Glomerular endothelial cell (primary cell): ENCODE measurements around the gene OR2T4. TPM values are rescaled to one million over a fixed set of nuclear protein-coding genes. Genes with fewer than 3 reads are reported as not detected.

Source experiments
- total RNA-seq: library from RNA; depleted of rRNA; stranded (reverse); fragments of >200 nt; gene quantifications from 2 replicates; pipeline ENCODE4 v1.2.3, GENCODE V29; 2015

The OR2T4 gene
- total RNA-seq, 1 donor from 2014 or later: not detected

Other genes starting within 250 kb of the OR2T4 start
- gene OR2M5, start 216.5 kb upstream of the OR2T4 start, total RNA-seq: not detected in 2 replicates
- gene OR2M2, start 186.8 kb upstream of the OR2T4 start, total RNA-seq: not detected in 2 replicates
- gene OR2M3, start 164.4 kb upstream of the OR2T4 start, total RNA-seq: not detected in 2 replicates
- gene OR2M4, start 130.2 kb upstream of the OR2T4 start, total RNA-seq: not detected in 2 replicates
- not detected in 2 replicates for gene OR2T33, start 83.7 kb upstream of the OR2T4 start, total RNA-seq
- not detected in 2 replicates for gene OR2T12, start 58.2 kb upstream of the OR2T4 start, total RNA-seq
- not detected in 2 replicates for gene OR2M7, start 37.1 kb upstream of the OR2T4 start, total RNA-seq
- not detected in 2 replicates for gene OR14C36, start 12.9 kb upstream of the OR2T4 start, total RNA-seq
- not detected in 2 replicates for gene OR2T6, start 14.1 kb downstream of the OR2T4 start, total RNA-seq
- not detected in 2 replicates for gene OR2T1, start 41.4 kb downstream of the OR2T4 start, total RNA-seq
- gene OR2T2, start 84.0 kb downstream of the OR2T4 start, total RNA-seq: not detected in 2 replicates
- not detected in 2 replicates for gene OR2T3, start 111.7 kb downstream of the OR2T4 start, total RNA-seq
- gene OR2T5, start 126.9 kb downstream of the OR2T4 start, total RNA-seq: not detected in 2 replicates
- not detected in 2 replicates for gene OR2G6, start 146.4 kb downstream of the OR2T4 start, total RNA-seq
- gene OR2T29, start 201.1 kb downstream of the OR2T4 start, total RNA-seq: not detected in 2 replicates
- gene OR2T34, start 213.1 kb downstream of the OR2T4 start, total RNA-seq: not detected in 2 replicates
- gene OR2T10, start 236.0 kb downstream of the OR2T4 start, total RNA-seq: not detected in 2 replicates